RWPE2 (cell line): ENCODE data around the gene ATP6V1G2.

Source experiments
- ATAC-seq: fragments of 200-7000 bp; cut with Tn5 transposase; 3 replicates; pipeline ENCODE4 v1.9.1; 2021; ENCODE audit warnings: low read depth
- DNase-seq: peaks from one replicate; pipeline ENCODE4 v3.0.0-alpha.2; 2020; ENCODE audit warnings: low spot score
- H3K27ac ChIP-seq: fragments of 450-650 bp; 2 replicates; pipeline ENCODE4 v1.5.1; 2017; ENCODE audit warnings: mild to moderate bottlenecking; ENCODE audit not compliant: poor library complexity, severe bottlenecking
- H3K27me3 ChIP-seq: fragments of 250-450 bp; sonication (Bioruptor Pico); 2 replicates; pipeline ENCODE4 v1.5.1; 2021; ENCODE audit warnings: mild to moderate bottlenecking, moderate library complexity; ENCODE audit not compliant: insufficient read depth, poor library complexity, severe bottlenecking
- H3K36me3 ChIP-seq: fragments of 250-450 bp; sonication (Bioruptor Pico); 2 replicates; pipeline ENCODE4 v1.5.1; 2020; ENCODE audit warnings: low read depth, mild to moderate bottlenecking, moderate library complexity
- H3K4me1 ChIP-seq: fragments of 250-450 bp; sonication (Bioruptor Pico); 2 replicates; pipeline ENCODE4 v1.5.1; 2021; ENCODE audit warnings: mild to moderate bottlenecking, moderate library complexity; ENCODE audit not compliant: insufficient read depth, poor library complexity, severe bottlenecking
- H3K4me3 ChIP-seq: fragments of 250-450 bp; sonication (Bioruptor Pico); 2 replicates; pipeline ENCODE4 v1.5.1; 2021; ENCODE audit warnings: mild to moderate bottlenecking, moderate library complexity; ENCODE audit not compliant: severe bottlenecking
- H3K9me3 ChIP-seq: fragments of 250-450 bp; sonication (Bioruptor Pico); 2 replicates; pipeline ENCODE4 v1.5.1; 2021; ENCODE audit warnings: mild to moderate bottlenecking, moderate library complexity; ENCODE audit not compliant: severe bottlenecking
- TF ChIP-seq, protein P1 (sequence below): fragments of 450-650 bp; IDR thresholded peaks from one replicate; pipeline ENCODE4 v1.5.1; 2017; ENCODE audit warnings: mild to moderate bottlenecking, moderate library complexity; ENCODE audit not compliant: poor library complexity, severe bottlenecking

The ATP6V1G2 gene

DNA sequence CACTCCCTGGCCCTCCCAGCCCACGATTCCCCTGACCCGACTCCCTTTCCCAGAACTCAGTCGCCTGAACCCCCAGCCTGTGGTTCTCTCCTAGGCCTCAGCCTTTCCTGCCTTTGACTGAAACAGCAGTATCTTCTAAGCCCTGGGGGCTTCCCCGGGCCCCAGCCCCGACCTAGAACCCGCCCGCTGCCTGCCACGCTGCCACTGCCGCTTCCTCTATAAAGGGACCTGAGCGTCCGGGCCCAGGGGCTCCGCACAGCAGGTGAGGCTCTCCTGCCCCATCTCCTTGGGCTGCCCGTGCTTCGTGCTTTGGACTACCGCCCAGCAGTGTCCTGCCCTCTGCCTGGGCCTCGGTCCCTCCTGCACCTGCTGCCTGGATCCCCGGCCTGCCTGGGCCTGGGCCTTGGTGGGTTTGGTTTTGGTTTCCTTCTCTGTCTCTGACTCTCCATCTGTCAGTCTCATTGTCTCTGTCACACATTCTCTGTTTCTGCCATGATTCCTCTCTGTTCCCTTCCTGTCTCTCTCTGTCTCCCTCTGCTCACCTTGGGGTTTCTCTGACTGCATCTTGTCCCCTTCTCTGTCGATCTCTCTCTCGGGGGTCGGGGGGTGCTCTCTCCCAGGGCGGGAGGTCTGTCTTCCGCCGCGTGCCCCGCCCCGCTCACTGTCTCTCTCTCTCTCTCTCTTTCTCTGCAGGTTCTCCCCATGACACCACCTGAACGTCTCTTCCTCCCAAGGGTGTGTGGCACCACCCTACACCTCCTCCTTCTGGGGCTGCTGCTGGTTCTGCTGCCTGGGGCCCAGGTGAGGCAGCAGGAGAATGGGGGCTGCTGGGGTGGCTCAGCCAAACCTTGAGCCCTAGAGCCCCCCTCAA is 25.9 kb upstream of the ATP6V1G2 start, which contains the start of gene LTA:
Gene LTA (plus strand): TSS at position 249 of the 871 bp plus-strand sequence. CDS start 454 bp downstream, at position 703.
- DNase-seq (no peak), ATAC-seq (no peak)
- TF ChIP-seq, protein P1, sequence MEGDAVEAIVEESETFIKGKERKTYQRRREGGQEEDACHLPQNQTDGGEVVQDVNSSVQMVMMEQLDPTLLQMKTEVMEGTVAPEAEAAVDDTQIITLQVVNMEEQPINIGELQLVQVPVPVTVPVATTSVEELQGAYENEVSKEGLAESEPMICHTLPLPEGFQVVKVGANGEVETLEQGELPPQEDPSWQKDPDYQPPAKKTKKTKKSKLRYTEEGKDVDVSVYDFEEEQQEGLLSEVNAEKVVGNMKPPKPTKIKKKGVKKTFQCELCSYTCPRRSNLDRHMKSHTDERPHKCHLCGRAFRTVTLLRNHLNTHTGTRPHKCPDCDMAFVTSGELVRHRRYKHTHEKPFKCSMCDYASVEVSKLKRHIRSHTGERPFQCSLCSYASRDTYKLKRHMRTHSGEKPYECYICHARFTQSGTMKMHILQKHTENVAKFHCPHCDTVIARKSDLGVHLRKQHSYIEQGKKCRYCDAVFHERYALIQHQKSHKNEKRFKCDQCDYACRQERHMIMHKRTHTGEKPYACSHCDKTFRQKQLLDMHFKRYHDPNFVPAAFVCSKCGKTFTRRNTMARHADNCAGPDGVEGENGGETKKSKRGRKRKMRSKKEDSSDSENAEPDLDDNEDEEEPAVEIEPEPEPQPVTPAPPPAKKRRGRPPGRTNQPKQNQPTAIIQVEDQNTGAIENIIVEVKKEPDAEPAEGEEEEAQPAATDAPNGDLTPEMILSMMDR: no peak
- H3K27ac ChIP-seq: no peak within 1 kb of the TSS
- no peak within 1 kb of the TSS for H3K4me3 ChIP-seq
- no peaks in the 10 kb centered on the region for H3K36me3 ChIP-seq
- no peaks in the 10 kb centered on the region for H3K27me3 ChIP-seq
- H3K4me1 ChIP-seq: no peaks in the 10 kb centered on the region
- no peaks in the 10 kb centered on the region for H3K9me3 ChIP-seq

DNA sequence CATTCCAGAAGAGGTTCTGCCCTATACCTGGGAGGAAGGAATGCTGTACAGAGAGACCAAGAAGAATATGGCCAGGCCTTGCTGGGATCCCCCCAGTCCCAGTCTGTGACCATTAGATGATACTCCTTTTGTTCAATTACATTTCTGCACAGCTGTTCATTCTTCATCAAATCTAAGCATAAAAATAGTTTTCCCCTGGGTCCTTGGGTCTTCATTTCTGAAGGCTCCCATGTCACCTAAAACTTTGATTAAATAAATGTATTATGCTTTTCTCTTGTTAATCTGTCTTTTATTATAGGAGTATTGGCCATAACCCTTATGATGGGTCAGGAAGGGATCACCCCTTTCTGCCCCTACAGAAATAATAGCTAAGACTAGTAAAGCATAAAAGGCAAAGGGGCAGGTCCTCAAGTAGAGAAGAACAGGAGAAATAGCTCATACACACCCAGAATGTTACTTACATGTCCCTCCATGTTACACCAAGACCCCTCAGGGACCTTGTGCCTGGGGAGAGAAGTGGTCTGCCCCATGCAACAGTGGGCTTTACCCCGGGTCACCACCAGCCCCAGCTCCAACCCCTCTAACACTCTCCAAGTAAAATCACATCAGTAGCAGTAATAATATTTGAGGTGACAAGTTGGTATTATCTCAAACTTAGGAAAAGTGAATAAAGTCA is 23.6 kb upstream of the ATP6V1G2 start:
- H3K4me1 ChIP-seq: no peaks in the 10 kb centered on the region
- TF ChIP-seq, protein P1: no peak

DNA sequence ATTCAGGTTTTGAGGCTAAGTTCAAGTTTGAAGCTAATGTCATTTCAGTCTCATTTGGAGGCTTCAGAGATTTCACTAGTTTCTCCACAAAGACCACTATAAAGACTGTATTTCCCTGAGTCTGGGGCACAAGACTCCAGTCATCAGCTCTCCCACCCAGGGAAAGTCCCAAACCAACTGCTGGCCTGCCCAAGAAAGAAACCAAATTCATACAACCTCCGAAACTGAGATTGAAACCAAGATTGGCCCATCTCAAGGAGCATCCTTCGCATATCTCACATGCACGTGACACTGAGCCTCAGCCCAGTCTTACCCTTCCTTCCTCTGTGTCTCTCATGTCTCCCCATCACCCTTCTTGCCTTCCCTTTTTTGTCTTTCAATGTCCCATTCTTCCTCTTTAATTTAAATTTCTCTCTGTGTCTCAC is 22.1 kb upstream of the ATP6V1G2 start:
- Histone ChIP-seq H3K27ac (no peak overlapping the region), H3K9me3 (no peaks in the 10 kb centered on the region), H3K4me1 (peaks cover 1% of the 10 kb centered on the region), H3K36me3 (no peaks in the 10 kb centered on the region), H3K27me3 (no peaks in the 10 kb centered on the region), H3K4me3 (no peak overlapping the region)
- TF ChIP-seq, protein P1: no peak
- no peak for DNase-seq
- no peak for ATAC-seq

More for the DNA sequence above, 23.6 kb upstream of the ATP6V1G2 start:
- Histone ChIP-seq H3K27me3 (no peaks in the 10 kb centered on the region), H3K9me3 (no peaks in the 10 kb centered on the region), H3K4me3 (no peak overlapping the region), H3K36me3 (no peaks in the 10 kb centered on the region), H3K27ac (no peak overlapping the region)
- no peak for DNase-seq
- ATAC-seq: no peak

DNA sequence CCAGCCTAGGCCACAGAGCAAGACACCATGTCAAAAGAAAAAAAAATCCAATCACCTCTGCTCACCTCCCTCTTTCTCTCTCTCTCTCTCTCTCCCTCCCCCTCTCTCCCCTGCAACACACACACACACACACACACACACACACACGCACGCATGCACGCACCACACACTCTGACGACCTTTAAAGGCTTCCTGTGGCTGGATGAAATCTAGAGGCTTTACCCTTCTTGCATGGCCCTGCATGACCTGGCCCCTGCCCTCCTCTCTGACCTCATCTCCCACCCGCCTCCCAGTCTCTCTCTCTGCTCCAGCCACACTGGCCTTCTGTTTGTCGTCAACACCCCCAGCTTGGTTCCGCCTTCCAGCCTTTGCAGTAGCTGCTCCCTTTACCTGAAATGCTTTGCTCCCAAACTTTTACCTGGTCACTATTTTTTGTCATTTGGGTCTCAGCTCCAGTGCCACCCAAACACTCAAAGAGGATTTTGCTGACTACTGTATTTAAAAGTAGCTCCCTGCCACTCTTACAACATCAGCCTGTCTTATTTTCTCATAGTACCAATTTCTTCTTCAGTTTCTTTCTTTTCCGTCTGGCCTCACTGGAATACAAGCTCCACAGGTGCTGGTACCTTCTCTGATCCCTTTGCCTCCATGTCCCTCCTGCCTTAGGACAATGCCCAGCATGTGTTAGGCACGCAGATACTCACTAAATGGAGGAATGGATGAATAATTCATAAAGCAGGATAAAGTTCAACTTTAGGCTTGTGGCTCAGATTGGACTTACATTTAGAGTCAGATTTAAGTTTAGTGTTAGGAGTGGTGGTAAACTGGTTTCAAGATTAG is 21.3 kb upstream of the ATP6V1G2 start:
- Histone ChIP-seq H3K9me3 (no peaks in the 10 kb centered on the region), H3K27me3 (no peaks in the 10 kb centered on the region), H3K27ac (no peak overlapping the region), H3K4me1 (peaks cover 9% of the 10 kb centered on the region), H3K4me3 (no peak overlapping the region), H3K36me3 (no peaks in the 10 kb centered on the region)
- no peak for DNase-seq
- TF ChIP-seq, protein P1: no peak
- no peak for ATAC-seq
